GM23338 (cell line): ENCODE data around the gene HDHD5.
A peak's percentile ranks its signal among the peaks of the same experiment; 100 is the strongest.

Experiments
- CREB1 ChIP-seq: fragments of 250-450 bp; sonication (Bioruptor Pico); IDR thresholded peaks from 2 replicates; pipeline ENCODE4 v1.5.0; 2020; ENCODE audit warnings: low read depth, mild to moderate bottlenecking, moderate library complexity
- CTCF ChIP-seq, 2 experiments: fragments of 200-600 bp in 1 of 2; sonication (generic) in 1 of 2; conservative IDR thresholded peaks; 2 replicates each; pipeline versions ENCODE4 v1.5.1 to v1.6.1; 2016 to 2017; ENCODE audit warnings: antibody characterized with exemption in 2 of 2, low read depth in 2 of 2, mild to moderate bottlenecking in 2 of 2, moderate library complexity in 1 of 2
- ETS1 ChIP-seq: IDR thresholded peaks from 2 replicates; pipeline ENCODE4 v1.6.1; 2016; ENCODE audit warnings: antibody characterized with exemption
- EZH2 ChIP-seq: fragments of 200-600 bp; sonication (generic); IDR thresholded peaks from one replicate; pipeline ENCODE4 v1.8.0; 2017; ENCODE audit warnings: antibody characterized with exemption, mild to moderate bottlenecking, low read depth; ENCODE audit not compliant: unreplicated experiment
- EZH2phosphoT487 ChIP-seq: fragments of 200-600 bp; sonication (generic); IDR thresholded peaks from one replicate; pipeline ENCODE4 v1.8.1; 2018; ENCODE audit warnings: antibody characterized with exemption; ENCODE audit not compliant: unreplicated experiment
- JUNB ChIP-seq: IDR thresholded peaks from one replicate; pipeline ENCODE4 v1.6.1; 2016; ENCODE audit warnings: antibody characterized with exemption; ENCODE audit not compliant: unreplicated experiment
- NANOG ChIP-seq: IDR thresholded peaks from 2 replicates; pipeline ENCODE4 v1.6.1; 2016; ENCODE audit warnings: antibody characterized with exemption, borderline replicate concordance
- POLR2AphosphoS5 ChIP-seq: IDR thresholded peaks from 2 replicates; pipeline ENCODE4 v1.6.1; 2016; ENCODE audit warnings: antibody characterized with exemption, low read depth
- REST ChIP-seq: IDR thresholded peaks from one replicate; pipeline ENCODE4 v1.6.1; 2018; ENCODE audit warnings: antibody characterized with exemption; ENCODE audit not compliant: unreplicated experiment
- STAT1 ChIP-seq: IDR thresholded peaks from one replicate; pipeline ENCODE4 v1.6.1; 2016; ENCODE audit warnings: antibody characterized with exemption; ENCODE audit not compliant: unreplicated experiment
- ZNF114 ChIP-seq: fragments of 250-450 bp; sonication (Bioruptor Pico); IDR thresholded peaks from 2 replicates; pipeline ENCODE4 v1.5.0; 2020; ENCODE audit warnings: mild to moderate bottlenecking, moderate library complexity
- ZNF331 ChIP-seq: fragments of 250-450 bp; sonication (Bioruptor Pico); IDR thresholded peaks from 2 replicates; pipeline ENCODE4 v1.5.0; 2020; ENCODE audit warnings: low read depth, mild to moderate bottlenecking, moderate library complexity

GRCh38 chr22:17158568-17159503 is at the start of gene HDHD5:
- TF ChIP-seq CTCF (conservative IDR thresholded peaks at IDR 0.05; ENCODE audit: low read depth in 2 of 2), result no peak
- TF ChIP-seq POLR2AphosphoS5, result peak; percentile 50; the same call in 1 of the 2 replicates
- TF ChIP-seq EZH2, result no peak
- no peak for TF ChIP-seq EZH2phosphoT487
- peak; percentile 11 for TF ChIP-seq REST
- no peak for TF ChIP-seq JUNB
- no peak for TF ChIP-seq ZNF331
- no peak for TF ChIP-seq CREB1 (CRISPR knock-in tag)
- TF ChIP-seq NANOG, result no peak
- TF ChIP-seq ETS1, result peak; percentile 49; the same call in 1 of the 2 replicates
- no peak for TF ChIP-seq ZNF114 (CRISPR knock-in tag)
- TF ChIP-seq STAT1, result no peak
